Hematopoietic multipotent progenitor cell (in vitro differentiated cells): ENCODE data around the gene BRF1. TPM values are rescaled to one million over a fixed set of nuclear protein-coding genes. Genes with fewer than 3 reads are reported as not detected.

ENCODE experiments used
- DNase-seq, 3 donors: peaks; one replicate each; pipeline ENCODE4 v3.0.0-alpha.2; 2011 to 2015; ENCODE audit warnings: low read depth in 2 of 3, low spot score in 2 of 3
- total RNA-seq: library from RNA; depleted of rRNA; stranded (reverse); fragments of >200 nt; gene quantifications from one replicate; pipeline ENCODE4 v1.2.3, GENCODE V29; 2012

BRF1 gene
- total RNA-seq, 1 donor = 125 TPM

DNA sequence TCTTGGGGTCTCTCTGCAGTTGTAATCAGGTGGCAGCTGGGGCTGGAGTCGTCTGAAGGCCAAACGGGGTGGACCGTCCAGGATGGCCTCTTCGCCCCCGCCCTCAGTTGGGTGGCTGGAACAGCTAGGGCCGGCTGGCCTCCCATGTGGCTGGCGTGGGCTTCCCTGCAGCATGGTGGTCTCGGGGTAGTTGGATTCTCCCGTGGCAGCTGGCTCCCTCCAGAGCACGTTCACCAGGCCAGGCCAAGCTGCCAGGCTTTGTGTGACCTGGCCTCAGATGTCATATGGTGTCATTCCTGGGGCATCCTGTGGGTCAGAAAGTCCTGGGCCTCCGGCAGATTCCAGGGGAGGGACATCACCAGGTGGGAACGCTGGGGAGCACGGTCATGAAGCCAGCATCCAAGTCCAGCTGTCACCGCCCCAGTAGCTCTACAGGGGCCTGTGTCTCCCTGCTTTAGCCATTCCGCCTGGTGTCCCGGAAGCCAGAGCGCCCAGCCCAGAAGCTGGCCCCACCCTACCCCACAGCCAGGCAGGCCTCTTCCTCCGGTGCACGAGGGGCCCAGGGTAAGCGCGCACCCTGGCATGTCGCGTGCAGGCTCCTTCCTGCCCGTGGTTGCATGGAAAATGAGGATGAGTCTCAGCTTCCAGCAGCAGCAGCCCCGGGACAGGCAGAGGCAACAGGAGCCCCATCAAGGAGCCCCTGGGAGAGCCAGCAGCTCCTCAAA is 118.3 kb downstream of the BRF1 start:
- no peak for DNase-seq

DNA sequence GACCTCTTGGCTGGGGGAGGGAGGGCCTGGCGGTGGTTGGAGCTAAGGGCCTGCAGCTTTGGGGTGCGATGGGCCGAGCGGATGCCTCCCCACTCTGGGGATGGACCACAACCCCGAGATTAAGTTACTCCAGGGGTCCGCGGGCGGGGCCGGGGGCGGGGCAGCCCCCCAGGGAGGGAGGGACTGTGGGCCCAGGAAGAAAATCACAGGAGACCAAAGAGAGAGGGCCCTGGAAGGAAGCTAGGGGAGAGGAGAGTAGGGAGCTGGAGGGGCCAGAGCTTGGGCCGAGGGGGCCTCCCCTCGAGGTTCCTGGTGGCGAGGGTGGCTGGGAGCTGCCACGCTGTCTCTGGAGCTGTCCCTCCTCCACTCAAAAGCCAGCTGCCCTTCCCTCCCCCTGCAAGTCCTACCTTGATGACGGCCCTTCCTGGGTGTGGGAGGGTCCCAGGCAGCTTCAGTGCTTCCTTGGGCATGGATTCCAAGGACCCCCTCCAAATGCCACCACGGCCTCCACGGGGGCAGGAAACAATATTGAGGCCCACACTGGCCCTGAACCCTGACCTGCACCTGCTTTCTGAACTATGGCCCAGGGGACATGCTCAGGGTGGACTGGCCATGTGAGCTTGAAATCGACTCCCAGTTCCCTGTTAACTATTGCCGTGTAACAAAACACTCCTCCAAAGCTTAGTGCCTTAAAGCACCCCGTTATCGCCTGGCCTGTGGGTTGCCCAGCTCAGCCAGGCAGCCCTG is 119.1 kb downstream of the BRF1 start:
- no peak for DNase-seq

DNA sequence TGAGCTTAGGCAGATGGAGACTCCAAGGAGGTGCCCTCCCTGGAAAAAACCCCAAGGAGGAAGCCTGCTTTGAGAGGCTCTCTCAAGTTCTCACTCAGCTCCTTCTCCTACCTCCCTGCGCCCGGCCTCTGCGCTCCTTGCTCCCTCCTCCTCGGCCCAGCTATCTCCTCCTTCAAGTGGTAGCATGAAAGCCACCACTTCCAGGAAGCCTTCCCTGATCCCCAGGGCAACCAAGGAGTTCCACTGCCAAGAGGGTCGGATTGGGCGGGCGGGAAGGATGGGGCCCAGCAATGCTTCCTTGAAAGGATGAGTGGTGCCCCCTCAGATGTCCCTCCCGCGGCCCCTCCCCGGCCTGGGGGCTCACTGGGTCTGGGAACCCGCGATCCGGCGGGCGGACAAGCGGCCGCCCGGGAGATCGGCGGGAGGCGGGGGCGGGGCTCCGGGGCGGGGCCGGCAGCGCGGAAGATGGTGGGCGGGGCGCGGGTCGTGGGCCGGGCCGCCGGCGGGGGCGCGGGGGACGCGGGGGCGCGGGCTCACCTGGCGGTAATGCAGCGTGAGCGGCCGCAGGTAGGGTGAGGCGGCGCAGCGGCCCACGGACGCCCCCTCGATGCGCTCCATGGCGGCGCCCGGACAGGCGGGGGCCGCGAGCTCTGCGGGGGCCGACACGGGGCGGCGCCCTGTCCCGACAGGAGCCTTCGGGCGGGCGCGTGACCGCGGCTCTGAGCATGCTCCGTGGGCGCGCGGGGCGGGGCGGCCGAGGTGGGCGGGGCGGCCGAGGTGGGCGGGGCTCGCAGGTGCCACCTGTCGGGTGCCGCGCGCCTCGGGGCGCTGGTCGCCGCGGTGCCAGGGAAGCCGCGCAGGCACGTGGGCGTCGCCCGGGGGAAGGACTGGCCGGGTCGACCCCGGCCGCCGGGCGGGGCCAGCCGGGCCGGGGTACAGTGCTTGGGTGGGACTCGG is 119.9 kb downstream of the BRF1 start, which contains the start of gene NUDT14:
Gene NUDT14, minus strand, starts transcription at position 721 of the 957 bp plus-strand sequence. Its CDS starts 103 bp downstream, at position 618.
- peak; percentile 62 to 78 (median 64) for DNase-seq

DNA sequence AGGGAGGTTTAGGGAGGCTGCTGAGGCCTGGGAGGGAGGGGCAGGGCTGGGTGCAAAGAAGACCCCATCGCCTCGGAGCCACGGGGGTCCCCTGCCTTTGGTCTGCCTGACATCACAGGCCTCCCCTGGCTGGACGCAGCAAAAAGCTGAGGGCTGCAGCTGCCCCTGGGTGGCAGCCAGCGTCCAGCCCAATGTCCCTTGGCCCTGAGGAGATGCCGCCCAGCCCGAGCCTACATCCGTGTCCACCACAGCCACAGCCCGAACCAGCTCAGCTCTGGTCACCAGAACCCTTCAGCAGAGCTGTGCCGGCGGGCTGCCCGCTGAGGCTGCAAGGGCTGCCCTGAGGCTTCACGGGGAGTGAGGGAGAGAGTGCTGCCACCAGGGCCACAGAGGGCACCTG is 121.6 kb downstream of the BRF1 start:
- DNase-seq = no peak

DNA sequence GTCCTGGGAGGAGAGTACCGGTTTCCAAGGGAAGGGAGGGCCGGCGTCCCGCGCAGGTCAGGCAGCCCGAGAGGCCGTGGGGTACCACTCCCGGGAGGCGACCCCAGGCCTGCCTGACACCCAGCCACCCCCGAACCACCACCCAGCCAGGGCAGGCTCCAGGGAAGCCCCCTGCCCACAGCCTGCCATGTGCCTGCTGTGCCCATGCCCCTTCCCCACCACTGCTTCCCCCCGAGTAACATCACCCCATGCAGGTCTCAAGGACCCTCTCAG is 122.0 kb downstream of the BRF1 start:
- DNase-seq = no peak

- no peak for DNase-seq
These were observed 122.5 kb downstream of the BRF1 start for GRCh38 chr14:105178069-105178867.

- DNase-seq = no peak
These were observed 123.7 kb downstream of the BRF1 start for GRCh38 chr14:105177082-105177481.

- no peak for DNase-seq
These were observed 124.3 kb downstream of the BRF1 start for GRCh38 chr14:105176513-105176912.

DNA sequence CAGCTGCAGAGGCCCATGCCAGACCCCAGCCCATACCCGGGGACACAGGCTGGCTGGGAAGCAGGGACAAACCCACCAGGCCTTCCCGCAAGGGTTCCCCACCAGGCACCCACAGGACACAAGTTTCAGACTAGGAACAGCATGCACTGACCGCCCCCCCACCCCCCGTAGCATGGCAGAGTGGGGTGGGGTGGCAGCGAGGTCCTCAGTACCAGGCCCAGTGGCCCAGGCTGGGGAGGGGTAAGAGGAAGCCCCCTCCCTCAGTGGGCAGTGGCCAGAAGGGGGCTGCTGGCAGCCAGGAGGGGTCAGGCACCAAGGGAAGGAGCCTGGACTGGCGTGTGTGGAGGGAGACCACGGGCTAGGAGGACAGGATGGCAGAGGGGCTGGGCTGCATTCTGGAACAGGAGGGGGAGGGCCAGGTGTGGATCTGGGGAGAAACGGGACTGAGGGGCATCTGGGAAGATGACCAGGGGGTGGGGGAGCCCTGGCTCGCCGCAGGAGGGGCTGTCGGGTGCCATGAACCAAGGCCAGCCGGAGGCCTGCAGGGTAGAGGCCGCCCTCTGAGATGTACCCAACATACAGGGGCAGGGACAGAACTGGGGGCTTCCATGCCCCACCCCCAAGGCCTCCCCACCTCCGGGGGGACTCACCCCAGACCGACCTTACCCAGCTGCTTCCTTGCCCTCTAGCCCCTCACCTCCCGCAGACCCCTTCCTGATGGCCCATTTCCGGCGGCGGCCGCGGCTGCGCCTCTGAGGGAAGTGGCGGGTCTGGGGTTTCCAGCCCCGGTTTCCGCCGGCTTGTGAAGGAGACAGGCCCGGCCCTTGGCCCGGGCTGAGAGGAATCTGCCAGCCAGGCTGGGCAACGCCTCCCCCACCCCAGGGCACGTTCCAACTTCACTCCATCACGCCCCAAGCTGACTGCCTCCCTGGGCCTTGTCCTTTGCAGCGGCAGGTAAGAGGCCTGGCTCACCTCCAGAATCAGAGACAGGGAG is 126.6 kb downstream of the BRF1 start:
- peak in 2 of 3 donors; percentile 72 to 84 for DNase-seq

DNA sequence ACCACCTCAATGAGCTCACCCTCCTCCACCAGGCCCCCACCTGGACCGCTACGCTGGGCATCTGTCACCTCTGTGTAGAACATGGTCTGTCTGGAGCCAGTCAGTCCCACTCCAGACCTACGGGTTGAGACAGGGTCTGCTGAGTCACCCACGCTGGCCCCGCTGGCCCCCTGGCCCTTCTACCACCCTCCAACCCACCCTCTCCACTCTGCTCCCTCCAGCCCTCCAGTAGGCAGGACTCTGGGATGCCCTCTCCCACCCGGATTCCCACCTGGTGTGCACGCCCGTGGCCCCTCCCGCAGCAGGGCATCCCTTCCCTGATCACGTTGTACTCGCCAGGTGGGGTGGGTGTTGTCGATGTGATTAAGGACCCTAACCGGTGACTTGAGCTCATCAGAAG is 127.7 kb downstream of the BRF1 start:
- no peak for DNase-seq

GRCh38 chr14:105172476-105172875 is 128.3 kb downstream of the BRF1 start:
- DNase-seq = no peak

GRCh38 chr14:105171004-105171673 is 129.7 kb downstream of the BRF1 start:
- no peak for DNase-seq

GRCh38 chr14:105169776-105170655 is 130.8 kb downstream of the BRF1 start:
- no peak for DNase-seq

- DNase-seq = peak in 1 of 3 donors; percentile 52
These were observed 131.8 kb downstream of the BRF1 start for GRCh38 chr14:105168979-105169507.

DNA sequence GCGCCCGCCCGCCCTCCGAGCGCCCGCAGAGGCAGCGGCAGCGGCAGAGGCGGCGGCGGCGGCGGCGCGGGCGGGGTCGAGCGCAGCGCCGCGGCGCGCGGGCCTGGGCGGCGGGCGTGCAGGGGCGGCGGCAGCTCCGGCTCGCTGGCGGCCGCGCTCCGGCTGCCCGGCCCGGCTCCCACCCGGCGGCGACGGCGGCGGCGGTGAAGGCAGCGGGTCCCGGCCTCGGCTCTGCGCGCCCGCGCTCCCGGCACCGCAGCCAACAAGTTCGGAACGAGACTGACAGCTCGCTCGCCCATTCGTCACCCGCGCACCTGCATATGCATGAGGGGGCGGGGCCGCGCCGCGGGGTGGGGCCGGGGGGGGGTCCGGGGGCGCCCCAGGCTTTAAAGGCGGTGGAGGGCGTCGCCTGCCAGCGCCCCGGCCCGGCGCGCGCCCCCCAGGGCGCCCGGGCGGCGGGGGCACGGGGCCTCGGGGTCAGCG is 132.3 kb downstream of the BRF1 start, which contains the start of gene JAG2:
Gene JAG2, minus strand, starts transcription at position 281 of the 483 bp plus-strand sequence. CDS start 356 bp downstream, outside the sequence.
- no peak for DNase-seq

GRCh38 chr14:105168093-105168420 is 132.7 kb downstream of the BRF1 start:
- DNase-seq = no peak
